Measurements from ENCODE around the gene ACKR2.
"Not testable (repeated sequence)": the region's sequence is repeated elsewhere in the genome, so short reads cannot be mapped to it uniquely, and the experiment has no call there.

The ACKR2 gene

DNA sequence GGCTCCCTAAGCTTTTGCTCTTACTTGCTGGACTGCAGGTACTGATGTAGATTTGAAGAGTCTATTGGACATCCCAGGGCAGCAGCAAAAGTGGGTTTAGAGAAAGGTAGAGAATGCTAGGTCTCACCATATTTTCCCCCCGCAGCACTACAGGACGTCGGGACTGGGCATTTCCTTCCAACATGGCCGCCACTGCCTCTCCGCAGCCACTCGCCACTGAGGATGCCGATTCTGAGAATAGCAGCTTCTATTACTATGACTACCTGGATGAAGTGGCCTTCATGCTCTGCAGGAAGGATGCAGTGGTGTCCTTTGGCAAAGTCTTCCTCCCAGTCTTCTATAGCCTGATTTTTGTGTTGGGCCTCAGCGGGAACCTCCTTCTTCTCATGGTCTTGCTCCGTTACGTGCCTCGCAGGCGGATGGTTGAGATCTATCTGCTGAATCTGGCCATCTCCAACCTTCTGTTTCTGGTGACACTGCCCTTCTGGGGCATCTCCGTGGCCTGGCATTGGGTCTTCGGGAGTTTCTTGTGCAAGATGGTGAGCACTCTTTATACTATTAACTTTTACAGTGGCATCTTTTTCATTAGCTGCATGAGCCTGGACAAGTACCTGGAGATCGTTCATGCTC lies 55.2 kb downstream of the ACKR2 start:
- FAIRE-seq, result no peak

DNA sequence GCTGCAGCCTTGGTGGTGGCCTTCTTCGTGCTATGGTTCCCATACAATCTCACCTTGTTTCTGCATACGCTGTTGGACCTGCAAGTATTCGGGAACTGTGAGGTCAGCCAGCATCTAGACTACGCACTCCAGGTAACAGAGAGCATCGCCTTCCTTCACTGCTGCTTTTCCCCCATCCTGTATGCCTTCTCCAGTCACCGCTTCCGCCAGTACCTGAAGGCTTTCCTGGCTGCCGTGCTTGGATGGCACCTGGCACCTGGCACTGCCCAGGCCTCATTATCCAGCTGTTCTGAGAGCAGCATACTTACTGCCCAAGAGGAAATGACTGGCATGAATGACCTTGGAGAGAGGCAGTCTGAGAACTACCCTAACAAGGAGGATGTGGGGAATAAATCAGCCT lies 56.0 kb downstream of the ACKR2 start:
- no peak for FAIRE-seq

DNA sequence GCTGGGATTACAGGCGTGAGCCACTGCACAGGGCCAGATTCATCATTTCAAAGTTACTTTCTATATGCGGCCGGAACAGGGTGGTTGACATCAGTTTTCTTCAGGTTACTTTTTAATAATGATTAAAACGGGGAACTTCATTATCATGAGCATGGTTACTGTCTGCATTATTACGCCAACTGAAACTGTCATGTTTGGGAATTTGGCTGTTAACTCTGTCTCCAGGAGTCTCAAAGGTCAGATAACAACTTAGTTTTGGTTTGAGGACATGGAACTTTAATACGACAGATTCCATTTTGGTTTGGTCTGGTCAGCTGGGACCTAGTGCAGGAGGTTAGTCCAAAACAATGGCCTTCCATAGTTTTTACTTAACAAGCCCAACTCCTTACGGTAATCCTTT lies 57.9 kb downstream of the ACKR2 start:
- no peak for FAIRE-seq

DNA sequence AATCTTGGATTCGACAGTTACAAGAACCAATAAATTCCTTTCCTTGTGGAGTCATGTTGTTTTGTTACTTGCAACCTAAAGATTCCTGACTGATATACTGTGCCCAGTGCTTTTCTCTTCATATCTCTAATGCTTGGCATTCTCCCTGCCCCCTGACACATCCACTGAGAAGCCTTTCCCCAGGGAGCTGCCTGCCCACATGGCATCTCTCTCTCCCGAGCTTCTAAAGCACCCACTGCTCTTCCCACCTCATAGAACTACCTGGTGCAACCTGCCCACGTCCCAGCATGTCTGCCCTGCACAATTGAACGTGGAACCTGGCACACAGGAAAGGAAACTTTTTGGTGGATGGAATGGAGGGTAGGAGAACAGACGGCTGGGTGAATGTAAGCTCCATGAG lies 59.6 kb downstream of the ACKR2 start:
- no peak for FAIRE-seq

DNA sequence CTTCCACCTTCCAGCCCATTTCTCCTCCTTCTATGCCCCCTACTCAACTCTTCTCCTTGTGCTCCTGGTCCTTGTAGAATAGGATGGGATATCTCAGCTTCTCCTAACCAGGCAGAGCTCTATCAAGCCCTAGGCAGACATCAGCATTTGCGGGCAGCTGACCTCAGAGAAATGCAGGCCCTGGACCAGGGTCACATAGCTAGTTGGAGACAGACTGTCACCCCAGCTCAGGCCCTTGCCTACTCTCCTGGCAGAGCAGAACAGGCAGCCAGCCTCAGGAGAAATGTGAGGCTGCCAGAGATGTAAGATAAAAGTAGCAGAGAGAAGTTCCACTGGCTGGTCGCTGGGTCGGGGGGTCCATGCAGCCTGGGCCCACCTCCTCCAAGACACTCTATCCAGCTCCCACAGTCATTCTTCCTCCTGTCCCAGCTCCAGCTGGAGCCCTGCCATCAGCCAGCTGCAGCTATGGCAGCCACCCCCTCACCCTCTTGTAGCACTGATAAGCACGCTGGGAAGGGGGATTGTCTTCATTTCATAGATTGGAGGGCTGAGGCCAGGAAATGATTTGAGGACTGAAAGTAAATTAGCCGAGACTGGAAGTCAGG lies 62.4 kb downstream of the ACKR2 start:
- no peak for FAIRE-seq

DNA sequence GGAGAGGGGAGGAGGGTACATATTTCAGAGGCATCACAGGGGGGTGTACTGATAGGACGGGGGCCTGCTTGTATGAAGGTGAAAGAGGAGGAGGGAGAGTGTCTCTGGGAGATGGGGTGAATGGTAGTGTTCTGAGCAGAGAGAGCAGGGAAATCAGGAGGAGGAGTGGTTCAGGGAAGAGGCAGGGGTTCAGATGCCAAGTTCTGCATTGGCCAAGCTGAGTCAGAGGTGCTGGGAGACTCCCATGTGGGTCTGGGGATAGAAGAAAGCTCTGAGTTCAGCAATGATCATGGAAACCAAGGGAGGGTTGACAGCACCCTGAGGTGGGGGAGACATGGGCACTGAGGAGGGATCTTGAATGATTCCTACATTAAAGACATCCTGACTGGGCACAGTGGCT lies 63.5 kb downstream of the ACKR2 start:
- no peak for FAIRE-seq

DNA sequence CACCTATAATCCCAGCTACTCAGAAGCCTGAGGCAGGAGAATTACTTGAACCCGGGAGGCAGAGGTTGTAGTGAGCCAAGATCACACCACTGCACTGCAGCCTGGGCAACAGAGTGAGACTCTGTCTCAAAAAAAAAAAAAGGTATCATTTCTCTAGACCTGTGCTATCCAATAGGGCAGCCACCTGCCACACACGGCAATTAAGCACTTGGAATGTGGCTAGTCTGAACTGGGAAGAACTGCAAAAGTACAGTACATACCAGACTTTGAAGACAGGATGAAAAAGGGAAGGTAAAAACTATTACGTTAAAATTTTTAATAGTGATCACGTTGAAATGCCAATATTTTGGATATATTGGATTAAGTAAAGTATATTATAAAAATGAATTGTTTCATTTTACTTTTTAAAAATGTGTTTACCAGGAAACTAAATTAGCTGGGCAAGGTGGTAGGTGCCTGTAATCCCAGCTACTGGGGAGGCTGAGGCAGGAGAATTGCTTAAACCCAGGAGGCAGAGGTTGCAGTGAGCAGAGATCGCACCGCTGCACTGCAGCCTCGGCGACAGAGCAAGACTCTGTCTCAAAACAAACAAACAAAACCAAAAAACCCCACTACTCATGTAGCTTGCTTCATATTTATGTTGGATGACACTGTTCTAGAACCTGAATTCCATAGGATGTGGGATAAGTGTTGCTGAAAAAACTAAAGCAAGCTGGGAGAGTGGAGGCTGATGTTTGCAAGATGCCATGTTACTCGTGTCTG lies 64.2 kb downstream of the ACKR2 start:
- no peak for FAIRE-seq

DNA sequence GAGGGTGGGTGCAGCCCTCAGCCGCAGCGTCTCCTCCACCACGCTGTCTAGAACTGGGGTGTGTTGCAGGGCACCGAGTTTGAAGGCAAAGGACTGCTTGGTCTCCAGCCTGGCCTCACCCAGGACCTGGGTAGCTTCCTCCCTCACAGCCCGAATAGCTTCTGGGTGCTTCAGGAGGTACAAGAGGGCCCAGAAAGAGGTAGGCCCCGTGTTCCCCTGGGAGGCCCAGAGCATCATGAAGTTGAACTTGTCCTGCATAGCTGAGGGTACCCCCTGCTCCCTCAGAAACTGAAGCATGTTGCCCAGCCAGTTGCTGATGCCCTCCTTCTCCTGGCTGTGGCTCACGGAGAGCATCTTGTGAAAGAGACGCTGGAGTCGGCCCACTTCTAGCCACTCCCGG lies 65.5 kb downstream of the ACKR2 start:
- FAIRE-seq, result no peak

DNA sequence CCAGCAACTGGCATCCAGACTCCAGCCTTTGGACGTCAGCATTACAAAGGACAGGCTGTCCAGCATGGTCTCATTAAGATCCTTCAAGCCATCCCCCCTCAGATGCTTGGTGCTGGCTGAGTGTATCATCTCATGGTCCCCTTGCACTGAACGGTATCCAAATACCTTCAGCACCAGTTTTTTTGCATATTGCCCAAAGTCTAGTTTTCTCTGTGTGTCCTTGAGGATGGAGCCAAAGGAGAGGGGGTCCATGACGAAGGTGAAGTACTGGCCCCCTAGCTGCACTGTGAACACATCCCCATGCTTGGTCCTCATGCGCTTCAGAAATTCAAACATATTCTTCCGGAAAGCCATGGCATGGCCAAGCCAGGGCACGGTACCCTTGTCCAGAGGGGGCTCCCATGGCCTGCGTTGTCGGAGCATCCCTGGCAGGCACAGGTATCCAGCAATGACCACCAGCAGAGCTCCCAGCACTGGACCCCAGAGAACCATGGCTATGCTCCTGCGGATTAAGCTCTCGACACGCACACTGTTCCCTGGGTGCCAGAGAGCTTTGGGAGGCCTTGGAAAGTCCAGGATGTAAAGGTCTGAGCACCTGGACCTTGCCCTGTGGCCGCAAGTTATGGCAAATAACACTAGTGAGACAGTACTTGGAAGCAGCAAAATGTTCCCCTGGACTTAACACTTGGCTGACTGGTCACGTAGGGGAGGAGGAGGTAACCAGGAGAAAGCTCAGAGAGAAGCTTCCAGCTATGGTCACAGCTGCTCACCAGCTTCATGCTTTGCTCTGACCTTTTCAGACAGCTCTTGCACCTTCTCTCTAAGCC lies 66.3 kb downstream of the ACKR2 start, which contains the start of gene CYP8B1:
TSS of gene CYP8B1 (minus strand) at position 555 of the 827 bp plus-strand sequence. CDS start at position 492, 63 bp downstream.
- no peak for FAIRE-seq

DNA sequence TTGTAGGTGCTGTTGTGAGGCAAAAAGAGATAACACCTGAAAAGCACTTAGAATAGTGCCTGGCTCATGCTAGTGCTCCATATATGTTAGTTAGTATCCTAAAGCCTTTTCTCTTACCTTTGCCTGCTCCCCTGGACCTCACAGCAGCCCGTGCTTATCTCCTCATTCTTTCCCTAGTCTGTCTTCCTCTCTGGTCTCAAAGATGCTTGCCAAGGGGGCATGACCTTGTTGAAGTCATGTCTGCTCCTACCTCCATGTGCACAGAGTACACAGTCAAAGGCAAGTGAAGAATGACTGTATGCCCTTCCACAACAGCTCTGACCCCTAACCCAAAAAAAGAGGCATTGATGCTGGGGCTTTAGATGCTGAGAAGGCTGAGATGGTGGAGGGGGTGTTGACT lies 67.2 kb downstream of the ACKR2 start:
- FAIRE-seq, result no peak

DNA sequence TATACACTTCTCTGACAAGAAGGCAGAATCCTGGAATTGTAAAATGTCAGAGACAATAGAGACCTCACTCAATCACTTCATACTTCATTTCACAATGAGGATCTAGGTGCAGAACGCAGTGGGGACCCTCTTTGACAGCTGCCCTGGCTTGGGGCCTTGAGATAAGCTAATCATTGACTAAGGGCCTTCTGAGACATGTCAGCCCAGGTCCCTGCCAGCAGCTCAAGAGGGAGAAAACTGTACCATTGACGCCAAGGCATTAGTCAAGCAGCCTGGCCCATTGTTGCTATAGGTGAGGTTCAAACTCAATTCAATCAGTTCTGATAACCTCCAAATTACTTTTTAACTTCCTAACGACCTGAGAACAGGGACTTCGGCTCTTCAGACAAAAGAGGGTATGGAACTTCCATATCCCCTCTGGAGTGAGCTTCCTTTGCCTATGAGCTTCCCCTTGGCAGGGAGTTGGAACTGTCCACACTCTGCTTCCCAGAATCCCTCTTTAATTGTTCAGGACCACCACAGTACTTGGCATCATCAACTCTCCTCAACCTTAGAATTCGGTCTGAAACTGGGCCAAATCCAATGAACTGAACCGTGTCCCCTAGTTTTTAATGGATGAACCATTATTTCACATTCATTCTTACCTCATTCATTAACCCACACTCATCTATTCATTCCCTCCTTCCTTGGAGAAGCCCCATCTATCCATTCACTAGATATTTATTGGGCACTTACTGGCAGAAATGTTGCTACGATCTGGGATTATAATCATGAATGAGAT lies 67.9 kb downstream of the ACKR2 start:
- FAIRE-seq, result no peak

DNA sequence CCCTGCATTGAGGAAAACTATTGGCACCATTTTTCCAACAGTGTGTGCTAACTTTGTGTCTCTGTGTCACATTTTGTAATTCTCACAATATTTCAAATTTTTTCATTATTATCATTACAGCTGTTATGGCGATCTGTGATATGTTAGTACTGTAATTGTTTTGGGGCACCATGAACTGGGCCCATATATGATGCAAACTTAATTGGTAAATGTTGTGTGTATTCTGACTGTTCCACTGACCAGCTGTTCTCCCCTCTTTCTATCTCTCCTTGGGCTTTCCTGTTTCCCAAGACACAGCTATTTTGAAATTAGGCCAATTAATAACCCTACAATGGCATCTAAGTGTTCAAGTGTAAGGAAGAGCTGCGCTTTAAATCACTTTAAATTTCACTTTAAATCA lies 68.6 kb downstream of the ACKR2 start:
- no peak for FAIRE-seq

DNA sequence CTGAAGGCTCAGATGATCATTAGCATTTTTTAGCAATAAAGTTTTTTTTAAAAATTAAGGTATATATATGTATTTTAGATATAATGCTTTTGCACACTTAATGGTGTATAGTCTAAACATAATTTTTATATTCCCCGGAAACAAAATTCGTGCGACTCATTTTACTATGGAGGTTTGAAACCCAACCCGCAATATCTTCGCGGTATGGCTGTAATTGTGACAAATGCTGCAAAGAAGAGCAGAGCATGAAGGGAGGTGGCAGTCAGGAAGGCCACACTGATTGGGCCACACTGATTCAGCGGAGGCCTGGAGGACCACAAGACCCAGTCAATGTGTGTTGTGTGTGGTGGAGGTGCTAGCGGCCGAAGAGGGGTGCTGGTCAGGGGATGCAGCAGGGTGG lies 70.9 kb downstream of the ACKR2 start:
- FAIRE-seq, result no peak

DNA sequence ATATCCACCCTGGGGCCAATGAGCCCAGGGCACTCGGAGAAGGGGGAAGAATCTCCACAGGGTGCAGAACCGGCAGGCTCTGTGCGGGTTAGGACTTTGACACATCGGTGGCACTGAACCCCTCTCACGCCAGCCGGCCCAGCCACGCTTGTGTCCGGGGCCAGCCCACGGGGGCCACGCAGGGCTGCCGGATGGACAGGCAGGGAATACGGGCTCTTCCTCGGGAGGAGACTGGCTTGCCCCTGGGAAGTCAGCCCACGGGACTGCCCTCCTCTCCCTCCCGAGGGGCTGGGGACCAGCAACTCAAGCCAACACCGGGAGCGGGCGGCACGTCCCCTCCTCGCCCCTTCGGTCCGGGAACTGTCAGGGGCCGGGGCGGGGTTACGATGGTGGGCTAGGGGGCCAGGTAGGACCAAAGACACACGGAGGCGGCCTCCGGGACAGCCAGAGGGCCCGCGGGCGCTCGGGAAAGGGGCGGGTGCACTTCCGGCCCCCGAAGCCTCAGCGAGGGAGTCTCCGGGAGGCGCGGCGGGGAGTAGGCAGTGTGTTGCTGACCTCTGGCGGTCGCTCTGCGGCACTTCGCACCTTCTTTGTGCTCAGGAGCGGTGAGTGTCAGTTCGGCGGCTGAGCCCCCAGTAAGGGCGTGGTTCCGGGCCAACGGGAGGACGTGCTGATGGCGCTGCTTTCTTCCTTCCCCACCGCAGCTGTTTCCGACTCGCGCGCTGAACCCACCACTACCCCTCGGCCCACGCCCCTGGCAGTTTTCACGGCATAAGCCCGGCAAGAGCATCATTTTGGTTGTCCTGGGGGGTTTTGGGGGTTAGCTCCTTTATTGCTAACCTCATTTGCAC lies 71.6 kb downstream of the ACKR2 start:
- FAIRE-seq, result no peak

DNA sequence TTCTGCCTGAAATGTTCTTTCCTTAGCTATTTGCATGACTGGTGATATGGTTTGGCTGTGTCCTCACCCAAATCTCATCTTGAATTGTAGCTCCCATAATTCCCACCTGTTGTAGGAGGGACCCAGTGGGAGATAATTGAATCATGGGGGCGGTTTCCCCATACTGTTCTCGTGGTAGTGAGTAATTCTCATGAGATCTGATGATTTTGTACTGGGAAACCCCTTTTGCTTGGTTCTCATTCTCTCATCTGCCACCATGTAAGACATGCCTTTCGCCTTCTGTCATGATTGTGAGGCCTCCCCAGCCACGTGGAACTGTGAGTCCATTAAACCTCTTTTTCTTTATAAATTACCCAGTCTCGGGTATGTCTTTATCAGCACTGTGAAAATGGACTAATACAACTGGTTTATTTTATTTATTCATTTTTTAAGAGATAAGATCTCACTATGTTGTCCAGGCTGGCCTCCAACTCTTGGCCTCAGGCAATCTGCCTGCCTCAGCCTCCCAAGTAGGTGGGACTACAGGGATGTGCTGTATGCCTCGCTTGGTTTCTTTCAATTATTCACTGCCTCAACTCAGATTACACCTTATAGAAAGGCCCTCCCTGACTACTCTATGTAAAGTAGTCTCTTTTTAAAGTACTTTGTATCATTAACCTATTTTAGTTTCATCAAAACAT lies 74.1 kb downstream of the ACKR2 start:
- not testable (repeated sequence) for FAIRE-seq

DNA sequence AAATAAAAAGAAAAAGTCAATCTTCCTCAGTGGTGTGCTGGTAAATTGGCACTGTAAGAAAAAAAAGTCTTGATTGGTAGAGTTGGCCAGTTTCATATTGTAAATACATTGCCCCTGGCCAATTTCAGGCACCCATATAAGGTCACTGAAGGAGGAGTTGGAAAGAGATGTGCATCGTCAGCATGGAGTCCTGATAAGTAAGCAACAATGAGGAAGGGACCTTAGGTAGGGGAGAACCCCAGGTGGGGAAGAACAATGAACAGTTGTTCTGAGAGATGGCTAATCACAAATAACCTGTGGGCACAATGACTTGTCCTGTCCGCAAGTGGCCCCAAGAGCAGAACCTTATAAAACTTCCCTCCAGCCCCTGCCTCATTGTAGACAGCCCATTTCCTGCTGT lies 75.1 kb downstream of the ACKR2 start:
- no peak for FAIRE-seq

DNA sequence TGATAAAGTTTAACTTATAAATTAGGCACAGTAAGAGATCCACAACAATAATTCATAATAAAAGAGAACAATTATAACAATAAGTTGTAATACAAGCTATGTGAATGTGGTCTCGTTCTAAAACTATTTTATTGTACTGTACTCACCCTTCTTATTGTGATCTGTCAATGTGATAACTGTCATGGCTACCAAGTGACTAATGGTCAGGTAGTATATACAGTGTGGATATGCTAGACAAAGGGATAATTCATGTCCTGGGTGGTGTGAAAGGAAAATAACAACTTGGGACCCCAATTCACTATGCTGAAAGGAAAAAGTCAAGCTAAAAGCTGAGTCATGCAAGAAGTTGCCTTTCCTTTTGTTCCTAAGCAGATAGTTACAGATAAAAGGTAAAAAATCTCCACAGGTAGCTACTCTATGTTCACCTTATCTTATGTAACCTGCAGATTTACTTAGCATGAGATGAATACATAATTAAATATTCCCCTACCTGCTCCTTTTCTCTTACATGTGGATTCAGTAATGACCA lies 77.1 kb downstream of the ACKR2 start:
- no peak for FAIRE-seq

DNA sequence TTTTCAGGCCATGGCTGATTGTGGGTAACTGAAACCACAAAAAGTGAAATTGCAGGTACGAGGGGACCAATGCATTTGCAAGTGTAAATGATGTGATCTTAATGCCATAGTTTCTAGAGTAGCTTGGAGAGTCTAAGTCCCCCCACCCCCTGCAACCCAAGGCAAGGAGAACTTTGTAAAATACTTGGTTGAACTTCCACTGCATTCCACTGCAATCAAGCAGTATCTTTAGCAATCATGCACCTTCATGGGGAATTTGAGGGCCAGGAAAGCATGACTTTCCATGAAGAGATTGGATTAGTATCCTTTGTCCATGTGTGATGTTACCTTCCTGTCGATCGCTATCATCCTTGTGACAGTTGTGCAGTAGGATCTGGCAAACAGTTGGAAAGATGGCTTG lies 77.8 kb downstream of the ACKR2 start:
- FAIRE-seq, result no peak

DNA sequence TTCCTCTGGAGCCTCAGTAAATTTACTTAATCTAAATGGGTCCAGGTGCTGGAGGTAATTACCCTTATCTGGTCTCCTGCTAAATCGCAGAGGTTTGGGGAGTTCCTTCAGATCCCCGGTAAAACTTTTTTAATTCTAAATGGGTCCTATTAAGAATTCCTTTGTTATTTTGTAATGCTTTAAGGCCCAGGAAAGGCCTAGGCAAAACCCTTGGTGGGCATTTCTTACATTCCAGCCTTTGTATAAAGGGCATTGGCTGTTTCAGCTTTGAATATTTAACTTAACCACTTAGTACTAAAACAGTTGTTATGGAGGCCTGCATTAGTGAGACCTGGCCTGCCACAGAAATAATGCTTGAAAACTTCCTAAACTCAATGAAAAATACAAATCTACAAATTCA lies 81.8 kb downstream of the ACKR2 start:
- no peak for FAIRE-seq

DNA sequence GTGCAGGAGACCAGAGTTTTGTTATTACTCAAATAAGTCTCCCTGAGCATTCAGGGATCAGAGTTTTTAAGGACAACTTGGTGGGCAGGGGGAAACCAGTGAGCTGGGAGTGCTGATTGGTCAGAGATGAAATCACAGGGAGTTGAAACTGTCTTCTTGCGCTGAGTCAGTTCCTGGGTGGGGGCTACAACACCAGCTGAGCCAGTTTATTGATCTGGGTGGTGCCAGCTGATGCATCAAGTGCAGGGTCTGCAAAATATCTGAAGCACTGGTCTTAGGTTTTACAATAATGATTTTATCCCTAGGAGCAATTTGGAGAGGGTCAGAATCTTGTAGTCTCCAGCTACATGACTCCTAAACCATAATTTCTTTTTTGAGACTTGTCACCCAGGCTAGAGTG lies 82.9 kb downstream of the ACKR2 start:
- FAIRE-seq, result no peak

DNA sequence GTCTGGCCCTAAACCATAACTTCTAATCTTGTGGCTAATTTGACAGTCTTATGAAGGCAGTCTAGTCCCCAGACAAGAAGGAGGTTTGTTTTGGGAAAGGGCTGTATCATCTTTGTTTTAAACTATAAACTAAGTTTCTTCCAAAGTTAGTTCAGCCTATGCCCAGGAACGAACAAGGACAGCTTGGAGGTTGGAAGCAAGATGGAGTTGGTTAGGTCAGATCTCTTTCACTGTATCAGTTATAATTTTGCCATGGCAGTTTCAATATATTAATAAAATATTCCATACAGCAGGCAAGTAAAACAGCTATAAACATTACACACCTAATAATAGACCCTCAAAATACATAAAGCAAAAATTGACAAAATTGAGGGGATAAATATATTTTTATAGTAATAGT lies 83.6 kb downstream of the ACKR2 start:
- no peak for FAIRE-seq

All from islet of Langerhans (tissue), 1 donor.